Suprapubic skin (tissue), 4 donors: Measurements from ENCODE around the gene GADD45A. TPM values are rescaled to one million over a fixed set of nuclear protein-coding genes. Genes with fewer than 3 reads are reported as not detected.

Source experiments
- DNase-seq, 2 donors: peaks; one replicate each; pipeline ENCODE4 v3.0.0-alpha.2; 2019; ENCODE audit warnings: low spot score in 2 of 2
- H3K27ac ChIP-seq: fragments of 200-600 bp; sonication (generic); one replicate; pipeline ENCODE4 v1.5.1; 2019
- H3K27me3 ChIP-seq: fragments of 200-600 bp; sonication (generic); one replicate; pipeline ENCODE4 v1.5.1; 2019
- H3K36me3 ChIP-seq: fragments of 200-600 bp; sonication (generic); one replicate; pipeline ENCODE4 v1.5.1; 2019
- H3K4me1 ChIP-seq: fragments of 200-600 bp; sonication (generic); one replicate; pipeline ENCODE4 v1.5.1; 2019
- H3K4me3 ChIP-seq: fragments of 200-600 bp; sonication (generic); one replicate; pipeline ENCODE4 v1.5.1; 2019; ENCODE audit warnings: mild to moderate bottlenecking
- H3K9me3 ChIP-seq: fragments of 200-600 bp; sonication (generic); one replicate; pipeline ENCODE4 v1.5.1; 2019
- EP300 ChIP-seq: sonication (generic); formaldehyde crosslinking; IDR thresholded peaks from one replicate; pipeline ENCODE4 v1.6.1; 2017; ENCODE audit warnings: antibody characterized with exemption
- POLR2A ChIP-seq, 2 donors: fragments of 450-650 bp; IDR thresholded peaks; one replicate each; pipeline ENCODE4 v1.6.1; 2017; ENCODE audit warnings: antibody characterized with exemption in 2 of 2, mild to moderate bottlenecking in 2 of 2, moderate library complexity in 2 of 2
- POLR2AphosphoS5 ChIP-seq, 3 donors: sonication (generic); formaldehyde crosslinking; IDR thresholded peaks; one replicate each; pipeline ENCODE4 v1.6.1; 2017; ENCODE audit warnings: antibody characterized with exemption in 3 of 3
- WGBS: methylation state at CpG from one replicate; pipeline ENCODE4 v1.1.5; 2018; 5-methylcytosine and 5-hydroxymethylcytosine counted together
- total RNA-seq, 4 donors: library from RNA; depleted of rRNA; stranded (reverse); fragments of >200 nt; gene quantifications; one replicate each; pipeline ENCODE4 v1.1.0, GENCODE V29; 2016
- TF ChIP-seq, protein P1 (sequence below), 2 donors: fragments of 200-600 bp in 1 of 2; fragments of 450-650 bp in 1 of 2; sonication (generic) in 1 of 2; IDR thresholded peaks; one replicate each; pipeline ENCODE4 v1.5.1; 2016 to 2019; ENCODE audit warnings: antibody characterized with exemption in 2 of 2, mild to moderate bottlenecking in 1 of 2, moderate library complexity in 1 of 2

The GADD45A gene
- total RNA-seq, 4 donors from 2014 or later = 25.4 to 44.6 (median 26.6) TPM

DNA sequence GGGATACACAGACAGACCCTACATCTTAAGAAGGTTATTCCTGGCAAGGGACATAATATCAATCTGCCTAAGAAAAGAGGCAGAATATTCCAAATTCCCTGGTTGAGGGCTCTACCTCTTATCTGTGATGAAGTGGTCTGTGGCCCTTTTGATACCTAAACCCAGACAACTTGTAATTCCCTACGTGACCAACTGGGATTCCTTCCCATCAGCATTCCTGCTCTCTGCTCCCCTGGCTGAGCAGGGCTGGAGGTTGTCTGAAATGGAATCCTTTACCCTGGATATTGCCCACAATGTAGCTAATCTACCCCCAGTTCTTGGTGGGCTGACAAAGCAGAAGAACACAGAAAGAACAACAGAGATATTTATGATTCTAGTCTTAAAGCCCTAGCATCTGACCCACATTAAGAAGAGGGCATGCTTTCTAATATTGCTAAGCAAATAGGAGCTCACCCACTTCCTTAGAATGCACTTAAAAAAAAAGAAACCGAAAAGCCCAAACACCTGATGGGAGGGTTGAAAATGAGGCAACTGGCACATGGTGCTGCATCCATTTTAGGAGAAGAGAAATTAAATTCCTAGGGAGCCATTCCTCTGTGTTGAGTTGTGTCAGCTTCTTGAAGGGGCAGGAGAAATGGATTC, 36.8 kb downstream of the GADD45A start:
- no peak overlapping the region for H3K4me3 ChIP-seq
- H3K27ac ChIP-seq = no peak overlapping the region
- H3K27me3 ChIP-seq = no peaks in the 10 kb centered on the region
- no peaks in the 10 kb centered on the region for H3K9me3 ChIP-seq
- 87% methylated on average over 2 of the region's 2 CpGs for WGBS
- no peaks in the 10 kb centered on the region for H3K36me3 ChIP-seq
- peaks cover 62% of the 10 kb centered on the region for H3K4me1 ChIP-seq
- no peak for TF ChIP-seq EP300
- TF ChIP-seq POLR2AphosphoS5 (IDR thresholded peaks at IDR 0.05) = no peak
- TF ChIP-seq, protein P1, sequence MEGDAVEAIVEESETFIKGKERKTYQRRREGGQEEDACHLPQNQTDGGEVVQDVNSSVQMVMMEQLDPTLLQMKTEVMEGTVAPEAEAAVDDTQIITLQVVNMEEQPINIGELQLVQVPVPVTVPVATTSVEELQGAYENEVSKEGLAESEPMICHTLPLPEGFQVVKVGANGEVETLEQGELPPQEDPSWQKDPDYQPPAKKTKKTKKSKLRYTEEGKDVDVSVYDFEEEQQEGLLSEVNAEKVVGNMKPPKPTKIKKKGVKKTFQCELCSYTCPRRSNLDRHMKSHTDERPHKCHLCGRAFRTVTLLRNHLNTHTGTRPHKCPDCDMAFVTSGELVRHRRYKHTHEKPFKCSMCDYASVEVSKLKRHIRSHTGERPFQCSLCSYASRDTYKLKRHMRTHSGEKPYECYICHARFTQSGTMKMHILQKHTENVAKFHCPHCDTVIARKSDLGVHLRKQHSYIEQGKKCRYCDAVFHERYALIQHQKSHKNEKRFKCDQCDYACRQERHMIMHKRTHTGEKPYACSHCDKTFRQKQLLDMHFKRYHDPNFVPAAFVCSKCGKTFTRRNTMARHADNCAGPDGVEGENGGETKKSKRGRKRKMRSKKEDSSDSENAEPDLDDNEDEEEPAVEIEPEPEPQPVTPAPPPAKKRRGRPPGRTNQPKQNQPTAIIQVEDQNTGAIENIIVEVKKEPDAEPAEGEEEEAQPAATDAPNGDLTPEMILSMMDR (IDR thresholded peaks at IDR 0.05) = no peak
- no peak for TF ChIP-seq POLR2A (IDR thresholded peaks at IDR 0.05)
- DNase-seq = no peak

DNA sequence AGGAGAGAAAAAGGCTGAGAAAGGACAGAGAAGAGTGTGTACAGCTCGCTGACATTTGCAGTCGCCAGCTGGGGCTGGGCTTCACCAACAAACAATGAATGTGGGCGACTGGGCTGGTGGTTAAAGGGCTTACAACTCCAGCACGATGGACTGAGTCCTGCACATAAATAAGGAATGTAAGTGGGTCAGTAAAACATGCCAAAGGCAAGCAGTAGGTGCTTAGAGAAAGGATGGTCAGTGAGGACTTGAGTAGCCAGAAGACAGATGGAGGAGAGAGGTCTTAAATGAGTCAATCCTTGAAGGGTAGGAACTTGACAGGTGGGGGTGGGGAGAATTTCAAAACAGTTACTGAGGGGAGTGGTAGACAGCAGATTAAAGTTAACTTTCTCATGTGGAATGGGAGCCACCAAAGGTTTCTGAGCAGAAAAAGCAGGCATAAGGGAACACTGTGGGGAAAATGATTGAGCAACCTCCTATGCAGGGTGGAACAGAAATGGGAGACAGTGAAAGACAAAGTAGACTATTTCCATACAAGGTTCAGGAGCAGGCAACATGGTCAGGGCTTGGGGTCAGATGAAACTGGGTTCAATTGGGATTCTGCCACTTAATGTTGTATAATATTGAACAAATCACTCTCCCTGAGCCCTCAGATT, 37.4 kb downstream of the GADD45A start:
- Histone ChIP-seq H3K4me1 (peaks cover 55% of the 10 kb centered on the region), H3K4me3 (no peak overlapping the region), H3K27ac (no peak overlapping the region), H3K36me3 (no peaks in the 10 kb centered on the region), H3K27me3 (no peaks in the 10 kb centered on the region), H3K9me3 (no peaks in the 10 kb centered on the region)
- TF ChIP-seq POLR2A (IDR thresholded peaks at IDR 0.05) (no peak), EP300 (no peak), POLR2AphosphoS5 (IDR thresholded peaks at IDR 0.05) (no peak)
- TF ChIP-seq, protein P1 (IDR thresholded peaks at IDR 0.05) = no peak
- DNase-seq = no peak
- WGBS = 72% methylated on average over 4 of the region's 4 CpGs

DNA sequence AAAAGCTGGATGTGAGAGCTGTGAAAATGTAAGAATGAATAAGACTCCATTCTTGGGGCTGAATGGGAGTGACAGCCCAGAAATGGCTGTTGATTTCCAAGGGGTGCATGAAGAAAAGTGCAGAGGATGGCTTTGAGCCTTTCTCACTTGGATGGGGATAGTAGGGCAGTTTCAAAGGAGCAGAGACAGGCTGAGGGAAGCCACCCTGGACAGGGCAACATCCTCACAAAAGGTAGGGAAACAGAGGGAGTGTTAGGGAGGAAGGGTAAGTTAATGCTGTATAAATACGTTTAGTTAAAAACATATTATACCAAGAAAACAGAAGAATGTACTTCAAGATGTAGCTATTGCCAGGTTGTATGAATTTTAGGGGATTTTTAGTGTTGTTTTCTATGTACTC, 38.1 kb downstream of the GADD45A start:
- Histone ChIP-seq H3K36me3 (no peaks in the 10 kb centered on the region), H3K4me3 (no peak overlapping the region), H3K4me1 (peaks cover 54% of the 10 kb centered on the region), H3K27me3 (no peaks in the 10 kb centered on the region), H3K27ac (peak overlapping the region; percentile 9), H3K9me3 (no peaks in the 10 kb centered on the region)
- no peak for DNase-seq
- WGBS = 60% methylated on average over 1 of the region's 1 CpG
- TF ChIP-seq POLR2A (IDR thresholded peaks at IDR 0.05) (no peak), EP300 (no peak), POLR2AphosphoS5 (IDR thresholded peaks at IDR 0.05) (no peak)
- TF ChIP-seq, protein P1 (IDR thresholded peaks at IDR 0.05) = no peak

DNA sequence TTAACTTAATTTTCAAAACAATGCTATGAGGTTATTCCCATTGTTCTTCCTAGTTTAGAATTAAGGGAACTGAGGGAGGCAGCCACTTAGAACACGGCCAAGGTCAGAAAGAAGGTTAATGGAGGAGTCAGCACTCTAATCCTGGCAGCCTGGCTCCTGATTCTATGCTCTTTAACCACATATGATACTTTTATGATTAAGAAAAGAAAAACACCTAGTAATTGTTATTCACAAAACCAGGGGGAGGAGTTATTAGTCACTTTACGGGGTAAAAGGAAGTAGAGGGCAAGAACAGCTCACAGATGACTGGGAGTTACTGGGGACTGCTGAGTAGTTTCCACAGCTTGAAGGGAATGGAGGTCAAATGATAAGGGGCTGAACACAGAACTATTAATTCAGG, 38.6 kb downstream of the GADD45A start:
- Histone ChIP-seq H3K27ac (peak overlapping the region; percentile 48), H3K9me3 (no peaks in the 10 kb centered on the region), H3K36me3 (no peaks in the 10 kb centered on the region), H3K27me3 (no peaks in the 10 kb centered on the region), H3K4me1 (peaks cover 54% of the 10 kb centered on the region), H3K4me3 (no peak overlapping the region)
- 43% methylated on average over 2 of the region's 2 CpGs for WGBS
- DNase-seq = no peak
- TF ChIP-seq EP300 = no peak
- TF ChIP-seq POLR2AphosphoS5 (IDR thresholded peaks at IDR 0.05) = no peak
- no peak for TF ChIP-seq POLR2A (IDR thresholded peaks at IDR 0.05)
- TF ChIP-seq, protein P1 (IDR thresholded peaks at IDR 0.05) = no peak

DNA sequence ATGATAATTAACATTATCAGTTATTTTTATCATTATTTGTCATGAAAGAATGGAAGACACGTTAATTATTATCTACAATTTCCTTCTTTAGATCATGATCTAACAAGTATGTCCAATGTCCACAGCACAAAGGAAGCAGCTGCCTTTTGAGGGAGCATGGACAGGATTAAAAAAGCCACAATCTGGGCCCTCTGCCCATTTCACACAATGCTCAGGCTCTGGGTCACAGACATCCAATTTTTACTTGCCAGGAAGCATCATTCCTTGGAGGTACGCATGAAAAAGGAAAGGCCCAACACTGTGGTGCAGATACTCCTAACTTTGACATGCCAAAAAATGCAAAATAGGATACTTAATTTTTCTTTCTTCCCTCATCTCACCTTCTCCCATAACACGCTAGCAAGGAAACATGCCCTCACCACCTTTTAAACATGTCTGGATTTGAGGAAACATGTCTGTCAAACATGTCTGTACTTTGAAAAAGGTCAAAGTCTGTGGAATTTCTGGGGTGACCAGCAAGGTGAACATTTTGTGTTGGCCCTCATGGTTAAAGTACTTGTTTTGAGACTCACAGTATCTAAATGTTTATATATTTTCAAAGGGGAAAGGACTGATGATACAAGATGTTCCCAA, 40.0 kb downstream of the GADD45A start:
- Histone ChIP-seq H3K4me3 (no peak overlapping the region), H3K27me3 (no peaks in the 10 kb centered on the region), H3K36me3 (no peaks in the 10 kb centered on the region), H3K4me1 (peaks cover 51% of the 10 kb centered on the region), H3K9me3 (no peaks in the 10 kb centered on the region), H3K27ac (peak overlapping the region; percentile 25)
- no peak for TF ChIP-seq POLR2AphosphoS5 (IDR thresholded peaks at IDR 0.05)
- TF ChIP-seq, protein P1 (IDR thresholded peaks at IDR 0.05) = no peak
- TF ChIP-seq EP300 = no peak
- no peak for TF ChIP-seq POLR2A (IDR thresholded peaks at IDR 0.05)
- DNase-seq = no peak
- WGBS = 22% methylated on average over 3 of the region's 3 CpGs
